ENCODE results near the gene SMU1.

Gene SMU1

DNA sequence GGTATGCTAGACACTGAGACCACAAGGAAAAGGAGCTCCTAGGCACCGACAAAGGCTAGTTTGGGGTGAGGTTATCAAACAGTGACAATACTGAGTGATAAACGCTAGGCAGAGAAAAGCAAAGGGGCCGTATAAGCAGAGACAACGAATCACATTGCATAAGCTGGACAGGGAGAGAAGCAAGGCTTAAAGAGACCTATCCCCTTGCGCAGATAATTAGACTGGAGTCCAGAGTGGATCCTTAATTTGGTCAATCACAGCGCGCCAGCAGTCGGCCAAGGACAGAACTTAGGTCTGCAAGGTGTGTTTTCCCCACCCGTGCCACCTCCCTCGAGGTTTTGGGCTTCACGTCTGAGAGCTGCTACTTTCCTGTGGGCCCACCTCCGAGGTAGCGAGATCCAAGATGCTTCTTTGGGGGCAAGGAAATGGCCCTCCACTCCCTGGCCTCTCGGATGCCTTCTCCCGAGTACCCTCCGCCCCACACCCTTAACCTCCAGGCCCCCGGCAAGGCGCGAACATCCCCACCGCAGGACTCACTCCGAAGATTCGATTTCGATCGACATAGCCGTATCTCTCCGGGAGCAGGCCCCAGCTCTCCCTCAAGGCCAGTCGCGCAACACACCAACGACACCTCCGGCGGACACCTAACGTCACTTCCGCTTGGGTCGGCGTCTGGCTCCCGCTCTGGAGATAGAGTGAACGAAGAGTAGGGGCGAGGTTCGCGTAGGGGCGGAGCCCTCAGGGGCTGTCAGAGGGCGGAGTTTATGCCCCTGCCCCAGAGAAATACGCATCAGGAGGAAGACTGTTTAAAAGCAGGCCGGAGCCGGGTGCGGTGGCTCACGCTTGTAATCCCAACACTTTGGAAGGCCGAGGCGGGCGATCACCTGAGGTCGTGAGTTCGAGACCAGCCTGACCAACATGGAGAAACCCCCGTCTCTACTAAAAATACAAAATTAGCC, at the start of gene SMU1:
TSS of gene SMU1 (minus strand) at position 629 of the 959 bp plus-strand sequence. CDS start at position 563, 66 bp downstream.
- H3K36me3 Mint-ChIP-seq (ENCODE audit: low read depth): peaks cover 44% of the 10 kb centered on the region
- no peaks in the 10 kb centered on the region for H3K9me3 Mint-ChIP-seq
- peaks cover 49% of the 10 kb centered on the region for H3K4me1 Mint-ChIP-seq (ENCODE audit: low read depth)
- peak within 1 kb of the TSS; percentile 99 for H3K27ac Mint-ChIP-seq
- peak within 1 kb of the TSS; percentile 99 for H3K4me3 Mint-ChIP-seq
- peak; percentile 94 for DNase-seq
- no peaks in the 10 kb centered on the region for H3K27me3 Mint-ChIP-seq

DNA sequence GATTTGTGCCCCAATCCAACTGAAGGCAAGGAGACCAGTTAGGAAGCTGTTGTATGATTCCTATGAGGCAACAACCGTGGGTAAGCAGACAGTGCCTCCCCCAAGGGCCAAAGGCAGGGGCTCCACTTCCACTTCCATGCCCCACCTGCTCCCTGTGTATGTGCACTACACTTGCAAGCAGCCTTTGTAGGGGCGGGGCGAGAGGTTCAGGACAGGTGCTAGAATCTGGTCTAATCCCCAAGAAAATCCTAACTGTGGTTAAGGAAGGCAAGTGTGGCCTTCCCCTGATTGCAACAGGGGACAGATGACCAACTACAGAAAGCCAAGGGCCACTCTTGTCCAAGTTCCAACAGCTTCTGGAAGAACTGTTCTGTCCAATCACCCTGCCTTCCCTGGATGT, 49.0 kb upstream of the SMU1 start:
- Mint-ChIP-seq H3K27me3 (no peaks in the 10 kb centered on the region), H3K9me3 (no peaks in the 10 kb centered on the region), H3K36me3 (ENCODE audit: low read depth) (peaks cover 81% of the 10 kb centered on the region), H3K27ac (no peak overlapping the region), H3K4me1 (ENCODE audit: low read depth) (peaks cover 30% of the 10 kb centered on the region), H3K4me3 (no peak overlapping the region)
- DNase-seq: no peak

DNA sequence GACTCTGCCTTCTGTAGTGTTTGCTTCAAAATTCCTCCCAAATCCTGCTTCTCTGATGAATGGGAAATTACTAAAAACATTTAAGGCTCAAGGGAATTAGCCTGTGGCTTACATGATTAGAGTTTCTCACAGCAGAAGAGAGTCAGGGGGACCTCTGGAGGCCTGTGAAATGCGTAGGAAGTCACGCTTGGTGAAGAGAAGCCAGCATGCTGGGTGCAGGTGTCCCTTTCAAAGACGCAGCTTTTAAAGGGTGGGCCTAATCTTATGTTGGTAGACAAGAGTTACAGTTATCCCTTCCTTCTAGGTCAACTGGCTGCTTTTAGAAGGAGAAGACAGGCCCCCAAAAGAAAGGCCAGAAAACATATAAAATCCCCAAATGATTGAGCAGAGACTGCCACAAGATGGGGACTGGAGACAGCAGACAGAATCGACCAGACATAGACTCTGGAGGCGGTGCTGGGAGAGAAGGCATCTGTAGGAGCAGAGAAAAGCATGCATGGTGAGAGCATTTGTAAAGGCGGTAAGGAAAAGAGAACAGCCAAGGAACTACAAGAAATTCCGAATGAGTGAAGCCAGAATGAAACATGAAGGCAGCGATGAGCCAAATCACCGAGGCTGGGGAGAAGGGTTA, 48.4 kb upstream of the SMU1 start:
- H3K4me3 Mint-ChIP-seq: no peak overlapping the region
- DNase-seq: no peak
- no peaks in the 10 kb centered on the region for H3K27me3 Mint-ChIP-seq
- H3K9me3 Mint-ChIP-seq: no peaks in the 10 kb centered on the region
- H3K4me1 Mint-ChIP-seq (ENCODE audit: low read depth): peaks cover 26% of the 10 kb centered on the region
- H3K27ac Mint-ChIP-seq: peak overlapping the region; percentile 3
- peaks cover 81% of the 10 kb centered on the region for H3K36me3 Mint-ChIP-seq (ENCODE audit: low read depth)

DNA sequence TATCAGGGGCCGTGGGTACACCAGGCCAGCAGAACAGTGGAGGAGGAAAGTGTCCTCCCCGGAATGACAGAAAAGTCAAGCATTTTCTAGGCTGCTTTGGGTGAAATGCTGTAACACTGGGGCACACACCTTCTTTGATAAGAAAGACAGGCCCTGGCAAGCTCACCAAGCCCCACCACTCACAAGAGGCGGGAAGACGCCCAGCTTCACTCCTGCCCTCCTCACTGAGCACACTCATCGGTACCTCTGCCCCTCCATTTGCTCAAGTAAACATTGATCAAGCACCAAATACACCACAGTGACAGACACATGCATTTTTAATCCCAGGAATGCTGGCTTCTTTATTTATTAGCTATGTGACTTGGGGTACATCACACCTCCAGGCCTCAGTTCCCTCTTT, 47.6 kb upstream of the SMU1 start:
- peaks cover 24% of the 10 kb centered on the region for H3K4me1 Mint-ChIP-seq (ENCODE audit: low read depth)
- H3K27ac Mint-ChIP-seq: no peak overlapping the region
- H3K27me3 Mint-ChIP-seq: no peaks in the 10 kb centered on the region
- no peaks in the 10 kb centered on the region for H3K9me3 Mint-ChIP-seq
- no peak overlapping the region for H3K4me3 Mint-ChIP-seq
- H3K36me3 Mint-ChIP-seq (ENCODE audit: low read depth): peaks cover 80% of the 10 kb centered on the region
- no peak for DNase-seq

DNA sequence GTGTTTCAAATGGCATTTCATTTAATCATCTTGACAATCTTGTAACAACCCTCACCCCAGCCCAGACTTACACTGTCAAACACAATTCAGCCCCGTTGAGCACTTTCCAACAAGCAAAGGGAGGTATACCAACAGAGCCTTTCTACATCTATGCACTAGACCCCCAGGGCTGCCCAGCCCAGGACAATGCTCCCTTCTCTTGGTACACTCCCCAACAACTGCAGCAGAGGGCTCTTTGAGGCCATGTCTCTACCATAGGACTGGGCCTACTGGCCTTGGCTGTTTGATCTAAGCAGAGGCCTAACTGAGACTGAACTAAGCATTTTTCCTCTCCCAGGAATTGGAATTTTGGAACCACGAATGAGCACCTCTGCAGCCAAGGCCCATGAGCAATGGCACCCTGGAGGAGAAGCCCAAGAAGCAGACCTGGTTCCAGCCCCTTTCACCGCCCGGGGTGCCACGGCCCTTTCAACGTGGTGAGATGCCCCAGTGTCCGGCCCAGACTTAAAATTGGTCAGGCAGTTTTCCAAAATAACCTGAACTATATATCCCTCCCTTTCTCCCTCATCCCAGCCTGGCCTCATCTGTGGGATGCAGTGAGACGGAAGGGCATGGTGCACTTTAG, 47.0 kb upstream of the SMU1 start:
- Mint-ChIP-seq H3K36me3 (ENCODE audit: low read depth) (peaks cover 77% of the 10 kb centered on the region), H3K27ac (peak overlapping the region; percentile 47), H3K27me3 (no peaks in the 10 kb centered on the region), H3K4me1 (ENCODE audit: low read depth) (peaks cover 25% of the 10 kb centered on the region), H3K4me3 (no peak overlapping the region), H3K9me3 (no peaks in the 10 kb centered on the region)
- no peak for DNase-seq

DNA sequence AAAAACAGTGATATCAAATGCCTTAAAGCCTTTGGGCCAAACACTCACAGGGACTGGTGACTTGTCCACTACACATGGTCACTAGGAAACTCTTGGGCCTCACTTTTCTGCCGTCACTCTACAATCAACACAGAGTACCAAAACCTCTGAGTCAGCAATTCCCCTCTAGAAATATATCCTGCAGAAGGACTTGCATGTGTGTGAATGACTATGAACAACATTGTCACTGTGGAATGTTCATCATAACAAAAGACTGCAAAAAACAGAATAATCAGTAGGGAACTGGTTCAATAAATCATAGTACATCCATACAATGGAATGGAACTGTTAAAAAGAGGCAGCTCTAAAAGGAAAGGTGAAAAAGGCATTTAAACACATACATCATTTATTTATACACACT, 44.1 kb upstream of the SMU1 start:
- no peaks in the 10 kb centered on the region for H3K9me3 Mint-ChIP-seq
- no peaks in the 10 kb centered on the region for H3K27me3 Mint-ChIP-seq
- no peak for DNase-seq
- peaks cover 33% of the 10 kb centered on the region for H3K4me1 Mint-ChIP-seq (ENCODE audit: low read depth)
- H3K4me3 Mint-ChIP-seq: no peak overlapping the region
- no peak overlapping the region for H3K27ac Mint-ChIP-seq
- peaks cover 70% of the 10 kb centered on the region for H3K36me3 Mint-ChIP-seq (ENCODE audit: low read depth)

DNA sequence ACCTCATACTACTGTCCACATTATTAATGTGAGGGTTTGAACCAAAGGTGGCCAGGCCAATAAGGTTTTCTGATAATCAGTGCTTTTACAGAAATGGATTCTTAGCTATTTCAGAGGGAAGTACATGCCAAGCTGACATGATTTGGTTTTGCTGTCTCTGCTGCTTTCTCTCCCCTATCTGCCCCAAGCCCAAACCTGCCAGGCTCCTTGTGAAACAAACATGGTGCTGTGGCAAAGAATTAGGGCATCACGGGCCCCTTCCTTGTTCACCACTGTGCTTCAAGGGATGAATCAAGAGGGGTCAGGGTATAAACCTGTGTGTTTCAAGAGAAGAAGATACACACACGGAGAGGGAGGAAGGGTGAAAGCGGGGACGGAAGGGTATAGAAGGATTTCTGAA, 41.3 kb upstream of the SMU1 start:
- no peak overlapping the region for H3K4me3 Mint-ChIP-seq
- H3K4me1 Mint-ChIP-seq (ENCODE audit: low read depth): peaks cover 31% of the 10 kb centered on the region
- H3K36me3 Mint-ChIP-seq (ENCODE audit: low read depth): peaks cover 76% of the 10 kb centered on the region
- no peak for DNase-seq
- H3K27me3 Mint-ChIP-seq: no peaks in the 10 kb centered on the region
- H3K9me3 Mint-ChIP-seq: no peaks in the 10 kb centered on the region
- peak overlapping the region; percentile 31 for H3K27ac Mint-ChIP-seq

DNA sequence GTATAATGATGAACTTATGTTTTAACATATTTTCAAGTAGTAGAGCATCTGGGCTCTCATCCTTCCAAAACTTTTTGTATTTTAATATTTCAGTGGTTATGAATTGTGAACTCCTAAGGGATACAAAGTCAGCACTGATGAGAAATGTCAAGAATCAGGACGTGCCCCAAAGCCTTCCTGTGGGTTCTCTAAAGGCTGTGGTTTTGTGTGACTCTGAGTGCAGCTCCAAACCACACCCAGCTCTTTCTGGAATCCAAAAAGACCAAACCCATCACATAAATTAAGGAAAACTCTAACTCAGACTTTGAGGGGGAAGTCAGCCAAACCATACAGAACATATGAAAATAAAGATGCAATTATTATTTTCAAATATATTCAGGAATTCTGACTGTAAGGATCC, 40.8 kb upstream of the SMU1 start:
- Mint-ChIP-seq H3K27ac (peak overlapping the region; percentile 80), H3K36me3 (ENCODE audit: low read depth) (peaks cover 78% of the 10 kb centered on the region), H3K27me3 (no peaks in the 10 kb centered on the region), H3K4me1 (ENCODE audit: low read depth) (peaks cover 31% of the 10 kb centered on the region), H3K4me3 (no peak overlapping the region), H3K9me3 (no peaks in the 10 kb centered on the region)
- DNase-seq: no peak

DNA sequence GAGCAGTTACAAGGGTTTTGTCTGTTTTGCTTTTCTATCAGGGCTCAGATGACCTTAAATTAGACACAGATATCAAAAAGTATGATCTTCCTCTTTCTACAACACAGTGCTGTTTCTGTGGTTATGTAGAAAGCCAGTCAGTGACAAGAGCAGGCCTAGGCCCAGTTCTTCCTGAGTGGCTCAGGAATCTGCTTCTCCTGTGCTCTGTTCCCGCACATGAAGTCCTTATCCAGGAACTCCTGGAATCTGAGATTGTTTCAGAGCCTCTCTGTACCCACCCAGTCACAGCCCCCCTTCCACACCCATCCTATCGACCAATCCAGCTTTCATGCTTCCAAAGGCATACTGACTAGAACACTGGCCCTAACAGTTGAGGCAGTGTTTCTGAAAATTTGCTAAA, 40.4 kb upstream of the SMU1 start:
- peaks cover 28% of the 10 kb centered on the region for H3K4me1 Mint-ChIP-seq (ENCODE audit: low read depth)
- H3K27ac Mint-ChIP-seq: peak overlapping the region; percentile 80
- no peak for DNase-seq
- no peaks in the 10 kb centered on the region for H3K27me3 Mint-ChIP-seq
- H3K4me3 Mint-ChIP-seq: no peak overlapping the region
- no peaks in the 10 kb centered on the region for H3K9me3 Mint-ChIP-seq
- peaks cover 80% of the 10 kb centered on the region for H3K36me3 Mint-ChIP-seq (ENCODE audit: low read depth)

DNA sequence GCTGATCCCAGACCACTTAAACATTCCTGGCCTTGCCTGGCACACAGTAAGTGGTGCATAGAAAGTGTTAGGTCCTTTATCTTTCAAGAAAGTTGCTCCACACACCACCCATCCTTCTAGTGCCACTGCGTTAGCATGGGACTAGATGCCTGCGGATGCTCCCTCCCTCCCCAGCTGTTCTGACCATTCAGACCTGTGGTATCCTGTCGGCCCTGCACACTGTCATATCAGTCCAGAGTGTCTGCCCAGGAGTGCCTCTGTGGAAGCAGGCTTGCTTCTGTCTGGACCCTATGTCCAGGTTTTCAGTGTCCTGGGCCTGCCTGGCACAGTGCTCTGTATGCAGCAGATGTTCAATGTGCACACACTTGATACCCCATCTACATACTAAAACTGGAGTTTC, 38.3 kb upstream of the SMU1 start:
- peaks cover 29% of the 10 kb centered on the region for H3K4me1 Mint-ChIP-seq (ENCODE audit: low read depth)
- H3K4me3 Mint-ChIP-seq: no peak overlapping the region
- DNase-seq: no peak
- H3K27ac Mint-ChIP-seq: peak overlapping the region; percentile 7
- H3K27me3 Mint-ChIP-seq: no peaks in the 10 kb centered on the region
- H3K9me3 Mint-ChIP-seq: no peaks in the 10 kb centered on the region
- H3K36me3 Mint-ChIP-seq (ENCODE audit: low read depth): peaks cover 82% of the 10 kb centered on the region

DNA sequence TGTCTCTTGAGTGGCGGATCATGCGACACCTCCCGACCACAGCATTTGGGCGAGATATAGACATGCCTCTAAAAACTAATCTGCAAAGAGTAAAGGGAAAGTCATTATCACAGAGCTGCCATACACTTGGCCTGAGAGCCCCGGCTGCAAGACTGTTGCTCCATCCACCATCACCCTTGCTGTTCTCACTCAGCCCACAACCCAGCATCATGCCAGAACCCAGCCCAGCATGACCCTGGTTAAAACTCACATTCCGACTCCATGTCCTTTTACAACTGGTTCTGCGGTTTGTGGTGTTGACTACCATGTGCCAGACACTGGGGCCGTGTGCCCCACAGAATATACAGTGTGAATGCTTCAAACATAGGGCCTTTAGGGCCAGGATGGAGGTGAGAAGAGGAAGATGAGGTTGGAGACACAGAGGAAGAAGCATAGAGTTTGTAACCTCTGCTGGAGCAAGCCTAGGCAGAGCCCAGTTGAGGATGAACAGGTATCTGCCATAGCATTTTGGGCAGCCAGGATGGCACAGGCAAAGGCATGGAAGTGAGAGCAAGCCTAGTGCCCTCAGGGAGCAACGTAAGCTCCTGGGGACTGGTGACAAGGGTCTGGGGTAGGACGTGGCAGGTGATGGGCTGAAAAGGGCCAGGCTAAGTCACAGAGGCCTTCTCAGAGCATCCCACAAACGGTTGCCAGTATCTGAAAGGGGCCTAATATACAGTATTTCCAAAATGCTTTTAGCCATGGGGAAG, 37.5 kb upstream of the SMU1 start:
- Mint-ChIP-seq H3K4me1 (ENCODE audit: low read depth) (peaks cover 28% of the 10 kb centered on the region), H3K36me3 (ENCODE audit: low read depth) (peaks cover 79% of the 10 kb centered on the region), H3K4me3 (no peak overlapping the region), H3K27ac (peak overlapping the region; percentile 45), H3K9me3 (no peaks in the 10 kb centered on the region), H3K27me3 (no peaks in the 10 kb centered on the region)
- peak; percentile 11 for DNase-seq

DNA sequence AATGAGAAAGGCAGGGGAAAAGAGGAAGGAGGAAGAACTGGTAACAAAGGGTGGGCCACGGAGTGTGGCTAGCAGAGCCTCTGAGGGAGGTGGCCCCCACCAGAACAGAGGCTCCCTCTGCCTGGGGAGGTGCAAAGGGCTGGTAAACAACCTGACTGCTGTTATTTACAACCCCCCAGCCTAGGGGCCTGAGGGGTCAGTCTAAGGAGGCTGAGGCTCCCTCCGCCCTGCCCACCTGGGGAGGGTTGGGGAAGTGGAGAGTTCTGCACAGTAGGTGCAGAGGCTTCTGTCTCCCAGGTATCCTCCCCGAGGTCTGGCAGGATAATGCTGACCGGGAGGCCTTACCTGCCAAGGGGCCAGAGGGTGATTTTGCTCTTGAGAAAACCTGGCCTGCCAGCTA, 35.6 kb upstream of the SMU1 start:
- peak overlapping the region; percentile 19 for H3K27ac Mint-ChIP-seq
- no peaks in the 10 kb centered on the region for H3K27me3 Mint-ChIP-seq
- DNase-seq: peak; percentile 8
- peaks cover 64% of the 10 kb centered on the region for H3K36me3 Mint-ChIP-seq (ENCODE audit: low read depth)
- no peak overlapping the region for H3K4me3 Mint-ChIP-seq
- no peaks in the 10 kb centered on the region for H3K9me3 Mint-ChIP-seq
- H3K4me1 Mint-ChIP-seq (ENCODE audit: low read depth): peaks cover 15% of the 10 kb centered on the region

DNA sequence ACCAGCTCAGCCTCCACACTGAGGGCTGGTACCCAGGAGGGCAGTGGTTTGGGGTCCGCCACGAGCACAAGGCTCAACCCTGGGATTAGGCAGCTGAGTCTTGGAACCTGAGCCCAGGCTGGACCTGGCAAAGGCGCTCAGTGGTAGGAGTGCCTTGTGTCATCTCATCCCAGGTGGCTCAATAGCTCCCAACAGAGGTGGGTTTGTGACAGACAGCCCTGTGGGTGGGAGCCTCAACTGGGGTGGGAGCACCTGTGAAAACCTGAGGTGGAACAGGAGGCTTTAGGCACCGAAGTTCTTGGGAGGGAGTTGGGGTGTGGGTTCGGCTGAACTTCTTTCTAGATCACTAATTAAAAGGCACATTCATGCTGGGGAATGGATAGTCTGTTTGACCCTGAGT, 35.2 kb upstream of the SMU1 start:
- H3K4me3 Mint-ChIP-seq: no peak overlapping the region
- no peaks in the 10 kb centered on the region for H3K9me3 Mint-ChIP-seq
- no peak for DNase-seq
- peak overlapping the region; percentile 19 for H3K27ac Mint-ChIP-seq
- H3K36me3 Mint-ChIP-seq (ENCODE audit: low read depth): peaks cover 60% of the 10 kb centered on the region
- peaks cover 11% of the 10 kb centered on the region for H3K4me1 Mint-ChIP-seq (ENCODE audit: low read depth)
- H3K27me3 Mint-ChIP-seq: no peaks in the 10 kb centered on the region

DNA sequence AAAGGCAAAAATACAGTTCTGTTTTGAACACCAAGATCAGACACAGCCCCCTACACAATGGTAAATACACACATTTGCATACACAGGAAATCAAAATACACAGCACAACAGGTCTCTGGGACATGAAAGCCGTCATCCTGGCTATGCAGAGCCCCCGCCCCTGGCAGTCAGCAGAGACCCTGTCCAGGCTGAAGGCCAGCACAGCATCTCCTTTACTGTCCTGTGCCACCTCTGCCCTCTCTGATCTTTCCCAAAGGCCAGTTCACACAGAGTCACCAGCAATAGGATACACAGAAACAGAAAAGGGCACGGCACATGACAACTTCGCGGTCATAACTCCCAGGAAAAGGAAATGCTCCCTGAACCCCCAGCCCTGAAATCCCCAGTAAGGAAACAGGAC, 34.2 kb upstream of the SMU1 start:
- DNase-seq: no peak
- H3K9me3 Mint-ChIP-seq: no peaks in the 10 kb centered on the region
- H3K27ac Mint-ChIP-seq: peak overlapping the region; percentile 42
- no peaks in the 10 kb centered on the region for H3K27me3 Mint-ChIP-seq
- H3K36me3 Mint-ChIP-seq (ENCODE audit: low read depth): peaks cover 57% of the 10 kb centered on the region
- H3K4me1 Mint-ChIP-seq (ENCODE audit: low read depth): peaks cover 11% of the 10 kb centered on the region
- no peak overlapping the region for H3K4me3 Mint-ChIP-seq
